ENCODE results near the gene RAD51. TPM values are rescaled to one million over a fixed set of nuclear protein-coding genes. Genes with fewer than 3 reads are reported as not detected.

Gene RAD51
- total RNA-seq, 1 donor from 2014 or later: 4.2 TPM

- Histone ChIP-seq H3K4me1 (peaks cover 20% of the 10 kb centered on the region), H3K4me3 (peak overlapping the region; percentile 64 to 71), H3K9me3 (no peaks in the 10 kb centered on the region), H3K27me3 (no peaks in the 10 kb centered on the region), H3K36me3 (peaks cover 0 to 14% of the 10 kb centered on the region in 2 donors), H3K27ac (peak overlapping the region; percentile 81)
- intact Hi-C loops (cut with DNase I): loop anchor here (10.0 kb wide), 1 partner anchor 61 kb away; the partner anchor contains the start of gene RAD51
- DNase-seq (ENCODE audit: extremely low spot score in 2 of 2): peak in 1 of 2 donors; percentile 83
- no peak for TF ChIP-seq POLR2A (IDR thresholded peaks at IDR 0.05)
- no peak for TF ChIP-seq CTCF (IDR thresholded peaks at IDR 0.05)
- no peak for TF ChIP-seq POLR2AphosphoS5 (IDR thresholded peaks at IDR 0.05; ENCODE audit: insufficient read depth in 1 of 2, low read depth in 1 of 2)
Measured at GRCh38 chr15:40755812-40756208, 60.8 kb downstream of the RAD51 start.

GRCh38 chr15:40756938-40757337 lies 62.0 kb downstream of the RAD51 start:
- H3K36me3 ChIP-seq: peaks cover 0 to 3% of the 10 kb centered on the region in 2 donors
- no peaks in the 10 kb centered on the region for H3K9me3 ChIP-seq
- H3K4me3 ChIP-seq: no peak overlapping the region
- no peaks in the 10 kb centered on the region for H3K27me3 ChIP-seq
- intact Hi-C loops (cut with DNase I): loop anchor here (10.0 kb wide), 1 partner anchor 62 kb away; the partner anchor contains the start of gene RAD51
- peak in 1 of 2 donors; percentile 76 for DNase-seq (ENCODE audit: extremely low spot score in 2 of 2)
- peaks cover 20% of the 10 kb centered on the region for H3K4me1 ChIP-seq
- H3K27ac ChIP-seq: no peak overlapping the region
- TF ChIP-seq POLR2AphosphoS5 (IDR thresholded peaks at IDR 0.05; ENCODE audit: insufficient read depth in 1 of 2, low read depth in 1 of 2) (no peak), CTCF (IDR thresholded peaks at IDR 0.05) (no peak), POLR2A (IDR thresholded peaks at IDR 0.05) (no peak)

GRCh38 chr15:40759961-40760360 lies 65.0 kb downstream of the RAD51 start:
- intact Hi-C loops (cut with DNase I): loop anchor here (10.0 kb wide), 1 partner anchor 65 kb away; the partner anchor contains the start of gene RAD51
- no peaks in the 10 kb centered on the region for H3K27me3 ChIP-seq
- no peaks in the 10 kb centered on the region for H3K9me3 ChIP-seq
- no peak overlapping the region for H3K4me3 ChIP-seq
- H3K27ac ChIP-seq: no peak overlapping the region
- H3K4me1 ChIP-seq: peaks cover 17% of the 10 kb centered on the region
- TF ChIP-seq POLR2AphosphoS5 (IDR thresholded peaks at IDR 0.05; ENCODE audit: insufficient read depth in 1 of 2, low read depth in 1 of 2): no peak
- no peak for TF ChIP-seq POLR2A (IDR thresholded peaks at IDR 0.05)
- no peak for TF ChIP-seq CTCF (IDR thresholded peaks at IDR 0.05)
- H3K36me3 ChIP-seq: no peaks in the 10 kb centered on the region
- DNase-seq (ENCODE audit: extremely low spot score in 2 of 2): no peak

- Histone ChIP-seq H3K27ac (peak overlapping the region; percentile 88), H3K4me1 (peaks cover 47% of the 10 kb centered on the region), H3K27me3 (no peaks in the 10 kb centered on the region), H3K9me3 (no peaks in the 10 kb centered on the region), H3K36me3 (no peaks in the 10 kb centered on the region), H3K4me3 (peak overlapping the region; percentile 59 to 64)
- intact Hi-C loops (cut with DNase I): no loop called here
- TF ChIP-seq CTCF (IDR thresholded peaks at IDR 0.05) (no peak), POLR2A (IDR thresholded peaks at IDR 0.05) (no peak), POLR2AphosphoS5 (IDR thresholded peaks at IDR 0.05; ENCODE audit: insufficient read depth in 1 of 2, low read depth in 1 of 2) (no peak)
- no peak for DNase-seq (ENCODE audit: extremely low spot score in 2 of 2)
Measured at GRCh38 chr15:40762919-40763800, 68.2 kb downstream of the RAD51 start.
